ENCODE data around the gene C20orf144.
"Not testable (repeated sequence)": the region's sequence is repeated elsewhere in the genome, so short reads cannot be mapped to it uniquely, and the experiment has no call there.

Gene C20orf144

DNA sequence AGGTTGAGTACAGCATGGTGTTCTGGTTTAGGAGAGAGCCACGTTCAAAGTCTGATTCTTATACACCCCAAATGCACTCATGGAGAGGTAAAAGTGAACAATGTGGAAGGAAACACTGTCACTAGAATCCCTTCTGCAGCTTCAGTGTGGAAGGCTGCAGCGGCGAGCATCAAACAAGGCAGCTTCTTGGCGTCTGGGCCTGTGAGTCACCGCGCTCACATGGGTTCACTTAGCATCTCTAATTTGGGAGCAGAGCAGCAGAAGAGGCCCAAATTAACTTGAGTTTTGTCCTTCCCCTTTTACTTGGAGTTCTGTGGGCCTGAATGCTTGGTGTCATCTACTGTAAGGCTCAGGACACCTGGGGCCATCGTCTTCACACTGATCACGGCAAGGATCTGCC lies 35.0 kb downstream of the C20orf144 start:
- DNase-seq = peak in 5 of 14 donors; percentile 7 to 61 (median 19)

DNA sequence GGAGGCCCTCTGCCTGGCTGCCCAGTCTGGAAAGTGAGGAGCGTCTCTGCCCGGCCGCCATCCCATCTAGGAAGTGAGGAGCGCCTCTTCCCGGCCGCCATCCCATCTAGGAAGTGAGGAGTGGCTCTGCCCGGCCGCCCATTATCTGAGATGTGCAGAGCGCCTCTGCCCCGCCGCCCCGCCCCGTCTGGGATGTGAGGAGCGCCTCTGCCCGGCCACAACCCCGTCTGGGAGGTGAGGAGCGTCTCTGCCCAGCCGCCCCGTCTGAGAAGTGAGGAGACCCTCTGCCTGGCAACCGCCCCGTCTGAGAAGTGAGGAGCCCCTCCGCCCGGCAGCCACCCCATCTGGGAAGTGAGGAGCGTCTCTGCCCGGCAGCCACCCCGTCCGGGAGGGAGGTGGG lies 36.8 kb downstream of the C20orf144 start:
- DNase-seq = not testable (repeated sequence)

DNA sequence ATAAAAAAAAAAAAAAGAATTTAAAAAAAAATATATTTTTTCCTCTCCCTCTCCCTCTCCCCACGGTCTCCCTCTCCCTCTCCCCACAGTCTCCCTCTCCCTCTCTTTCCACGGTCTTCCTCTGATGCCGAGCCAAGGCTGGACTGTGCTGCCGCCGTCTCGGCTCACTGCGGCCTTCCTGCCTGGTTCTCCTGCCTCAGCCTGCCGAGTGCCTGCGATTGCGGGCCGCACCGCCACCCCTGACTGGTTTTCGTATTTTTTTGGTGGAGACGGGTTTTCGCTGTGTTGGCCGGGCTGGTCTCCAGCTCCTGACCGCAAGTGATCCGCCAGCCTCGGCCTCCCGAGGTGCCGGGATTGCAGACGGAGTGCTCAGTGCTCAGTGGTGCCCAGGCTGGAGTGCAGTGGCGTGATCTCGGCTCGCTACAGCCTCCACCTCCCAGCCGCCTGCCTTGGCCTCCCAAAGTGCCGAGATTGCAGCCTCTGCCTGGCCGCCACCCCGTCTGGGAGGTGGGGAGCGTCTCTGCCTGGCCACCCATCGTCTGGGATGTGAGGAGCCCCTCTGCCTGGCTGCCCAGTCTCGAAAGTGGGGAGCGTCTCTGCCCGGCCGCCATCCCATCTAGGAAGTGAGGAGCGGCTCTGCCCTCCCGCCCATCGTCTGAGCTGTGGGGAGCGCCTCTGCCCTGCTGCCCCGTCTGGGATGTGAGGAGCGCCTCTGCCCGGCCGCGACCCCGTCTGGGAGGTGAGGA lies 38.7 kb downstream of the C20orf144 start:
- DNase-seq = not testable (repeated sequence)

DNA sequence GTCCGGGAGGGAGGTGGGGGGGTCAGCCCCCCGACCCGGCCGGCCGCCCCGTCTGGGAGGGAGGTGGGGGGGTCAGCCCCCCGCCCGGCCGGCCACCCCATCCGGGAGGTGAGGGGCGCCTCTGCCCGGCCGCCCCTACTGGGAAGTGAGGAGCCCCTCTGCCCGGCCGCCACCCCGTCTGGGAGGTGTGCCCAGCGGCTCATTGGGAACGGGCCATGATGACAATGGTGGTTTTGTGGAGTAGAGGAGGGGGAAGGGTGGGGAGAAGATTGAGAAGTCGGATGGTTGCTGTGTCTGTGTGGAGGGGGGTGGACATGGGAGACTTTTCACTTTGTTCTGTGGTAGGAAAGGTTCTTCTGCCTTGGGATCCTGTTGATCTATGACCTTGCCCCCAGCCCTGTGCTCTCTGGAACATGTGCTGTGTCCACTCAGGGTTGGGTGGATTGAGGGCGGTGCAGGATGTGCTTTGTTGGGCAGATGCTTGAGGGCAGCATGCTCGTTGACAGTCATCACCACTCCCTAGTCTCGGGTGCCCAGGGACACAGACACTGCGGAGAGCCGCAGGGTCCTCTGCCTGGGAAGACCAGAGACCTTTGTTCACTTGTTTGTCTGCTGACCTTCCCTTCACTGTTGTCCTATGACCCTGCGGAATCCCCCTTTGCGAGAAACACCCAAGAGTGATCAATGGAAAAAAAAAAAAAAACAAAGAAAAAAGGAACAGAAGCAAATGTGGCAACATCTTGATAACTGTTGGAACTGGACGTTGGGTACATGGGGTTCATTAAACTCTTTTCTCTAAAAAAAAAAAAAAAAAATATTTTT lies 39.7 kb downstream of the C20orf144 start:
- DNase-seq = no peak

DNA sequence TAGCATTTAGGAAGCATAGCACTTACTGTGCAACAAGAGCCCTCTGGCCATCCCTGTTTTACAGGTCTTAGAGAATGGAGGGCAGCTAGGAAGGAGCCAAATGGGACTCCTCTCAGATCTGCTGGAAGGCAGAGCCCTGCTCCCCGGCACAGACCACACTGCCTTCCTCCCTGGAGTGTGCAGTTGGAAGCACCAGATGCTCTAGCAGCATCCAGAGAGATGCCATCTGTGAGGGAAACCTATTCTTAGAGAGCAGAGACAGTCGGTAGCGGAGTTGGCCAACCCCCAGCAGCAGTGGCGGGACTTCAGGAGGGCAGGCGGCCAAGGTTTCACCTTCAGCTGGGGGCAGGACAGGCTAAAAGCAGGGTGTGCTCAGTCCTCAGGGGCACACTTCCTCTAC lies 40.7 kb downstream of the C20orf144 start:
- peak in 3 of 14 donors; percentile 6 to 96 (median 47) for DNase-seq

DNA sequence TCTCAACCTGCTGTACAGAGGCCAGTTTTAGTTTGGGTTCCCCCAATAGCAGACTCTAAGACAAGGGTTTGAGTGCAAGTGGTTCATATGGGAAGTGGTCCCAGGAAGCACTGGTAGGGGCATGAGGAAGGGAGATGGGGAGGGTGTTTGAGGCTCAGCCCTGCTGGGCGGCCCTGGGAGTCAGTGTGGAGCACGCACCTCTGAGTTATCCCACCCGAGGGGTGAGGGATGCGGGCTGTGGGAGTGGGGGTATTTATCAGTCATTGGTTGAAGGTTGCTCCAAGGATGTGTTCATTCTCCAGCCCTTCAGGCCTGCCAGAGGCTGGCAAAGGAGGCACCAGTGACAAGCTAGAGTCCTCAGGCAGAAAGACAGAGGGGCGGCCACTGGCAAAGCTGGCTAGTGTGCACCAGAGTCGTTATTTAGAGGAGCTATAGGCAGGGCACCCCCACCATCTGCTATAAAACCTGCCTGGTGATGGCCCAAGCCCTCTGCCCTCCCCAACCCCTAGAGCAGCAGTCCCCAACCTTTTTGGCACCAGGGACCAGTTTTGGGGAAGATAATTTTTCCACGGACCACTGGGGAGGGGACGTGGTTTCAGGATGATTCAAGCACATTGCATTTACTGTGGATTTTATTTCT lies 41.5 kb downstream of the C20orf144 start:
- no peak for DNase-seq

DNA sequence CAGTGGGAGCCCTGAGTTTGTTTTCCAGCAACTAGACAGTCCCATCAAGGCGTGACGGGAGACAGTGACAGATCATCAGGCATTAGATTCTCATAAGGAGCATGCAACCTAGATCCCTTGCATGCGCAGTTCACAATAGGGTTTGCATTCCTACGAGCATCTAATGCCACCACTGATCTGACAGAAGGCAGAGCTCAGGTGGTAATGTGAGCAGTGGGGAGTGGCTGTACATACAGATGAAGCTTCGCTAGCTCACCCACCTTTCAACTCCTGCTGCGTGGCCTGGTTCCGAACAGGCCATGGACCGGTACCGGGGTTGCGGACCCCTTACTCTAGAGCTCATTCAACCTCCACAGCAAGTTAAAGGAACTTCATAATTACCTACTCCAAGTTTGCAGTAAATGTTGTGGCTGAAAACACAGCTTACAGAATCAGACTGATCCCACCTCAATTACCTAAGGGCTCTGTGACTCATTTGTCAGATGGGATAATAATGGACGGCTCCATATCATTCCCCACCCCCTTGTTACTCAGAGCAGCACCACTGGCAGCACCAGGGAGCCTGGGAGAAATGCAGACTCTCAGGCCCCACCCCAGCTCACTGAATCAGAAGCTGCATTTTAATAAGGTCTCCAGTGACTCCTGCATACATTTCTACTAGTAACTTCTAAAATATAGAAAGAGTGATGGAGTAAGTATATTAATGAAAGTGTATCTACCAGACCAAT lies 42.2 kb downstream of the C20orf144 start:
- no peak for DNase-seq

DNA sequence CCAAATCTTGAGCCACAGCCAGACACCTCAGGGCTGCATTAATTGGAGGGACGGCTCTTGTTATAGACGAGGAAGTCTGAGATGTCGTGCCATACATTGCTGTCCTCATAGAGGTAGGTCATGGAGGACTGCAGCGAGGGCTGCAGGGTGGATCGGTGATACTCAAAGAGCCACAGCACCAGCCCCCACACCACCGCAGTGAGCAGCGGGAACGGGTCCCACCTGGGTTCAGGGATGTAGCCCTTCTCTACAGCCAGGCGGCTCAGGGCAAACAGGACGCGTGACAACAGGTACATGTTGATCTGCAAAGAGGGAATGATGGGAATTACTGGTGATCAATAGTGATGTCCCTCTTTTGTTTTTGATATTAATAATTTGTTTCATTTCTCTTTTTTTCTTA lies 45.5 kb downstream of the C20orf144 start:
- DNase-seq = no peak

DNA sequence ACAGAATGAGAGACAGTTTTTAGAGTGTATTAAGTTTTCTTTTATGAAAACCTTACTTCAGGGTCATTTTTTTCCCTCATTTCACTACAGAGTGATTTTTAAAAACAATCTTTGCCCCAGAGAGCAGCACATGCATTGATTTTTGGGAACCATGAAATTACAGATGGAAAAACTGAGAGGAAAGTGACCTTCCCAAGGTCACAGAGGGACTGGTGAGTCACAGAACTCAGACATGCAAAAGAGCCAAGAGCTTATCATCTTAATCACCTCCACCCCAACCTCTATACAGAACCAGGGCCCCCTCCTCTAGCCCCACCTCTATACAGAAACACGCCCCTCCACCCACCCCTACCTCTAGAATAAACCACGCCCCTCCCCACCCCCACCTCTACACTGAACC lies 47.3 kb downstream of the C20orf144 start:
- DNase-seq = no peak

DNA sequence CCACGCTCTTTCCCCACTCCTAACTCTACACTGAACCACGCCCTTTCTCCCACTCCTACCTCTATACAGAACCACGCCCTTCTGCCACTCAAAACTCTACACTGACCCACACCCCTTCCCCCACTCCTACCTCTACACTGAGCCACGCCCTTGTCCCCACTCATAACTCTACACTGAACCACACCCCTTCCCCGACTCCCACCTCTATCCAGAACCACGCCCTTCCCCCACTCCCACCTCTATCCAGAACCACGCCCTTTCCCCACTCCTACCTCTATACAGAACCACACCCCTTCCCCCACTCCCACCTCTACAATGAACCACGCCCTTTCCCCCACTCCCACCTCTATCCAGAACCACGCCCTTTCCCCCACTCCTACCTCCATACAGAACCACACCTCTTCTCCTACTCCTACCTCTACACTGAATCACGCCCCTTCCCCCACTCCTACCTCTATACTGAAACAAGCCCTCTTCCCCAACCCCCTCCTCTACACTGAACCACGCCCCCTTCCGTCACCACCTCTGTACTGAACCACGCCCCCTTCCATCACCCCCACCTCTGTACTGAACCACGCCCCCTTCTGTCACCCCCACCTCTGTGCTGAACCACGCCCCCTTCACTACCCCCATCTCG lies 47.9 kb downstream of the C20orf144 start:
- no peak for DNase-seq

DNA sequence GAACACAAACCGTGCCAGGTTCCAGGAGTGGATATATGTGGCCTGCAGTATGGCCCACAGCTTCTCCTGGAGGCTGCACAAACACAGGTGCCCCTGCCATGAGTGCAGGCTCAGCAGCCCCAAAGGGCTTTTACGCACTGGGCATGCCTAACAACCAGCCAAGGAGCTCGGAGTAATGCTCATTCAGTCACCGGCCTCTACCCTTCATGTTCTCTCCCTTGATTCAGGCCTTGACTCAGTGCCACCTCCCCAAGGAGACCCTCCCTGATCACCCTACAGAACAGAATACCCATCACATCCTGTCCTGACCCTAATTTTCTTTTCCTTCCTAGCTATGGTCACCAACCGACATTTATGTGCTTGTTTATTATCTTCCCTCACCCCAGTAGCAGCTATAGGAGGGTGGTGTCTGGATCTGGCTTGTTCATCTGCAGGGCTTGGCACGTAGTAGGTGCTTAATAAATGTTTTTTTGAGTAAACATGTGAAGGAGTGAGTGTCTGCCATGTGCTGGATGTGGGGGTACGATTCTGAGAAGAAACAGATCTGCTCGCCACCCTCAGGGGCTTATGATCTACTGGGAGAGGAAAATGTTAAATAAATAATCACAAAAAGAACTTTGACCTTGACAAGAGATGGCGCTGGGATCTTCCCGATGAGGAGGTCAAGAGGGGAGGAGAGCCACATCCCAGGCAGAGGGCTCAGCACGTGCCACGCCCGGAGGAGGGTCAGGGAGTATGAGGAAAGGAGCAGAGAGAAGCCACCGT lies 48.7 kb downstream of the C20orf144 start:
- DNase-seq = no peak

DNA sequence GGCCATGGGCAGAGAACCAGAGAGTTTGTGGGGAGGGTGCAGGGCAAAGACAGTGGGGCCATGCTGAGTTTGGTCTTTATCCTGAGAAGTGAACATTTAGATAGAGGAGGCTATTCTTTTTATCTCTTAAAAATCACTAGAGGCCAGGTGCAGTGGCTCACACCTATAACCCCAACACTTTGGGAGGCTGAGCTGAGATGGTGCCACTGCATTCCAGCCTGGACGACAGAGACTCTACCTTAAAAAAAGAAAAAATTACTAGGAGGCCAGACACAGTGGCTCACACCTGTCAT lies 49.3 kb downstream of the C20orf144 start:
- DNase-seq = no peak
